ENCODE results near the gene CHMP2A. TPM values are rescaled to one million over a fixed set of nuclear protein-coding genes. Genes with fewer than 3 reads are reported as not detected.

CHMP2A gene
- total and polyA plus RNA-seq, 2 of the 8 experiments (the other 6 are each of a cell fraction or from before 2014, with no cell fraction given): 70.0 to 132 TPM

DNA sequence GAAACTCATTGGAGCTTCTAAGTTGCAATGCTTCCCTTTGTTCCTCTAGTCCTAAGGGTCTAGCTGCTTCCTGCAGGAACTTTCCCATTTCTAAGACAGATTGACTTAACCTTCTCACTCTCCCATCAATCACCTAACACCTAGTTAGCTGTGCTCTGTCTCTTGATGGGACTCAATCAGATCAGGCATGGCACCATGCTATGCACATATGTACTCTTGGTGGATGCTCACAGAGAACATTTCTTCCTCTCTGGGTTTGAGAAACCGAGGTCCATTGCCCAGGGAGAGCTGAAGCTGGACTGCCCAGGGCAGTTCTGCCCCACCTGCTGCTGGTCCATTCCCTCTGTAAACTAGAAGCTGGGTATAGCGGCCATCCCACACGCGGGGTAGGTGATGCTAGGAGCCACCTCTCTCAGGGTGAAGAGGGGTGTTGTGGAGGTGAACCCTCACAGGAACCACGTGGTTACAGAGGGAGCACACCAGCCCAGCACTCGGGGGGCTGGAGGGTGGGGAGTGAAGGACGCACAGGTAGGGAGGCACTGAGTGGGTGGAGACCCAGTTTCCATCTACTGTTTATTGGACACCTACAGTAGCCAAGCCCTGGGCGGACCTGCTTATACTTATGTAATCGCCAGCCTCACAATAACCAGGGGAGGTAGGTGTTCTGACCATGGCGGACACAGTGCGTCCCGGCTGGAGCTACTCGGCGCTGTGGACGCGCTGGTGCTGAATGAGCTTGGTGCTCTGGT lies 6.6 kb upstream of the CHMP2A start:
- peaks cover 26% of the 10 kb centered on the region for H3K23me2 ChIP-seq (ENCODE audit: low read depth, low read length)
- no peak overlapping the region for H3K56ac ChIP-seq (replicated peaks; ENCODE audit: insufficient read length, low read depth, low read length)
- CTCF ChIA-PET (ENCODE audit: partially characterized antibody): interaction anchor here (1.0 to 7.3 kb wide), 7 partner anchors 11 to 47 kb away, joined by 3 to 35 read pairs (median 5); partner anchors contain the start of gene ZBTB45
- H3K79me1 ChIP-seq (ENCODE audit: low read depth, low read length): no peaks in the 10 kb centered on the region; the same call in 1 of the 2 replicates
- H2AFZ ChIP-seq (ENCODE audit: low read length): no peak overlapping the region
- no peak overlapping the region; the same call in none of the 2 replicates for H4K8ac ChIP-seq (ENCODE audit: extremely low read depth, insufficient read depth, low read length)
- no peak overlapping the region for H3K14ac ChIP-seq (ENCODE audit: insufficient read length)
- 94% methylated on average over 15 of the region's 16 CpGs; no CpG with 5 or more reads in 1 of the 2 experiments for WGBS, 2 experiments (ENCODE audit: extremely low coverage in 1 of 2, insufficient coverage in 1 of 2, insufficient read length in 1 of 2, insufficient replicate concordance in 2 of 2, low coverage in 1 of 2, low lambda C conversion rate in 2 of 2, missing lambda C conversion rate in 1 of 2)
- H2BK15ac ChIP-seq (ENCODE audit: low read length): no peak overlapping the region
- TF ChIP-seq TEAD4 (IDR thresholded peaks at IDR 0.05; ENCODE audit: low read depth, low read length) (no peak), GABPA (IDR thresholded peaks at IDR 0.05; ENCODE audit: borderline replicate concordance, insufficient read depth, low read length) (no peak)
- H4K5ac ChIP-seq (ENCODE audit: insufficient read length, low read depth, low read length): no peak overlapping the region
- H3K36me3 ChIP-seq (ENCODE audit: control insufficient read depth in 2 of 4, insufficient read depth in 4 of 4, low read length in 3 of 4): peaks cover 3 to 5% (median 4%) of the 10 kb centered on the region in 4 experiments
- DNase-seq (ENCODE audit: low read depth in 1 of 2, low spot score in 2 of 2) (no peak), FAIRE-seq (no peak)
- H3K4me3 ChIP-seq (ENCODE audit: extremely low read depth in 1 of 4, insufficient read depth in 2 of 4, low read depth in 3 of 4, low read length in 4 of 4): peak overlapping the region in 1 of 4 experiments; percentile 55; a peak in 1 of 8 replicates
- H3K27me3 ChIP-seq (replicated peaks in 1 of 4; ENCODE audit: control insufficient read depth in 3 of 4, extremely low read depth in 1 of 4, insufficient read depth in 3 of 4, low read length in 3 of 4): peaks cover 0 to 16% (median 6%) of the 10 kb centered on the region in 4 experiments; a peak in 4 of 7 replicates
- no peak overlapping the region for H2BK20ac ChIP-seq (ENCODE audit: low read length)
- peaks cover 0 to 7% of the 10 kb centered on the region in 2 experiments for H4K20me1 ChIP-seq (replicated peaks in 1 of 2; ENCODE audit: control insufficient read depth in 1 of 2, insufficient read depth in 2 of 2, low read length in 2 of 2)
- H3K18ac ChIP-seq (ENCODE audit: extremely low read depth, low read length): no peak overlapping the region
- no peak overlapping the region for H3K27ac ChIP-seq (ENCODE audit: low read depth, low read length)
- peaks cover 0 to 35% (median 15%) of the 10 kb centered on the region in 4 experiments; a peak in 6 of 7 replicates for H3K4me1 ChIP-seq (replicated peaks in 1 of 4; ENCODE audit: control insufficient read depth in 3 of 4, insufficient read depth in 4 of 4, low read length in 3 of 4)
- peaks cover 7 to 15% of the 10 kb centered on the region in 2 experiments for H3K79me2 ChIP-seq (ENCODE audit: control insufficient read depth in 1 of 2, insufficient read depth in 2 of 2, low read length in 2 of 2)
- H3K4ac ChIP-seq (replicated peaks; ENCODE audit: insufficient read length, low read depth, low read length): peak overlapping the region; percentile 73
- no peak overlapping the region for H3K23ac ChIP-seq (ENCODE audit: insufficient read length)
- peak overlapping the region; percentile 69 to 86 for H3K4me2 ChIP-seq (ENCODE audit: insufficient read depth in 1 of 2, low read depth in 2 of 2, low read length in 2 of 2)
- H2AK5ac ChIP-seq (ENCODE audit: low read depth, low read length): peak overlapping the region; percentile 84; the same call in 1 of the 2 replicates
- no peak overlapping the region for H2BK120ac ChIP-seq (replicated peaks; ENCODE audit: low read depth, low read length)
- no peaks in the 10 kb centered on the region for H3K9me3 ChIP-seq (ENCODE audit: insufficient read depth in 2 of 2, low read depth in 1 of 2, low read length in 1 of 2)
- H2BK12ac ChIP-seq (ENCODE audit: low read depth, low read length): 0 out of 2 replicates have a peak overlapping the region, but pooled peaks have one; percentile 27
- peak overlapping the region; percentile 68 for H4K91ac ChIP-seq (replicated peaks; ENCODE audit: insufficient read length, low read length)
- POLR2A ChIA-PET (ENCODE audit: partially characterized antibody): interaction anchor here (0.5 to 17.2 kb wide), 7 partner anchors 9 to 325 kb away, joined by 3 to 434 read pairs (median 21); partner anchors contain the start of genes CHMP2A, MZF1, SLC27A5 and TRIM28
- H3K9ac ChIP-seq (replicated peaks in 1 of 4; ENCODE audit: extremely low read depth in 1 of 4, low read depth in 3 of 4, low read length in 3 of 4): peak overlapping the region in 1 of 4 experiments; percentile 42; a peak in 1 of 7 replicates
- peak overlapping the region; percentile 52; the same call in 1 of the 2 replicates for H2BK5ac ChIP-seq (ENCODE audit: low read depth, low read length)

Data from H1 (cell line).